ENCODE results near the gene ATP5F1C.

DNA sequence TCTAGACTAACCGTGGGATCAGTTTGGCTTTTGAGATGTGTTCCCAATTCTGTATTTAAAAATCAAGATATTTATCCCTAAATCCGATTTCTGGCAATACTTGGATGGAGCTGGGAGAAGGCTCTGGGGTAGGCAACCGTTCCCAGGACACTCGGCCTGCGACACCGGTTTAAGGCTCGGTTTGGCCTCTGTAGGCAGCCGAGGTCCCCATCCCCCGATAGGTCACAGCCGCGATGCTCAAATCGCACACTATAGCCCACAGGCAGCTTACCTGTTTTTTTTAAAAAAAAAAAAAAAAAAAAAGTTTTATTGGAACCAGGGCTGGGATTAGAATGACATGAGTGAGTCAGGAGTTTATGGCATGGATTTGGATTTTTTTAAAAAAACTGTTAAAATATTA is 29.6 kb downstream of the ATP5F1C start:
- TF ChIP-seq, protein P1, sequence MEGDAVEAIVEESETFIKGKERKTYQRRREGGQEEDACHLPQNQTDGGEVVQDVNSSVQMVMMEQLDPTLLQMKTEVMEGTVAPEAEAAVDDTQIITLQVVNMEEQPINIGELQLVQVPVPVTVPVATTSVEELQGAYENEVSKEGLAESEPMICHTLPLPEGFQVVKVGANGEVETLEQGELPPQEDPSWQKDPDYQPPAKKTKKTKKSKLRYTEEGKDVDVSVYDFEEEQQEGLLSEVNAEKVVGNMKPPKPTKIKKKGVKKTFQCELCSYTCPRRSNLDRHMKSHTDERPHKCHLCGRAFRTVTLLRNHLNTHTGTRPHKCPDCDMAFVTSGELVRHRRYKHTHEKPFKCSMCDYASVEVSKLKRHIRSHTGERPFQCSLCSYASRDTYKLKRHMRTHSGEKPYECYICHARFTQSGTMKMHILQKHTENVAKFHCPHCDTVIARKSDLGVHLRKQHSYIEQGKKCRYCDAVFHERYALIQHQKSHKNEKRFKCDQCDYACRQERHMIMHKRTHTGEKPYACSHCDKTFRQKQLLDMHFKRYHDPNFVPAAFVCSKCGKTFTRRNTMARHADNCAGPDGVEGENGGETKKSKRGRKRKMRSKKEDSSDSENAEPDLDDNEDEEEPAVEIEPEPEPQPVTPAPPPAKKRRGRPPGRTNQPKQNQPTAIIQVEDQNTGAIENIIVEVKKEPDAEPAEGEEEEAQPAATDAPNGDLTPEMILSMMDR (IDR thresholded peaks at IDR 0.05 in 8 of 11, conservative IDR thresholded peaks at IDR 0.05 in 3 of 11), result no peak
- TF ChIP-seq POLR2A (IDR thresholded peaks at IDR 0.05), result no peak

Measured in spleen (tissue), 7 donors.